Prostate gland (tissue), 2 donors: ENCODE data around the gene GPR55.

Experiments used
- CTCF ChIP-seq, 4 experiments: fragments of 200-600 bp in 2 of 4; fragments of 450-650 bp in 2 of 4; sonication (generic) in 2 of 4; IDR thresholded peaks; 1 replicate in 3 of 4; 2 replicates in 1 of 4; pipeline ENCODE4 v1.5.1; 2016 to 2019; ENCODE audit warnings: antibody characterized with exemption in 4 of 4, mild to moderate bottlenecking in 2 of 4, moderate library complexity in 2 of 4
- POLR2A ChIP-seq: fragments of 450-650 bp; IDR thresholded peaks from one replicate; pipeline ENCODE4 v1.6.1; 2016; ENCODE audit warnings: antibody characterized with exemption, mild to moderate bottlenecking

- no peak for TF ChIP-seq CTCF (IDR thresholded peaks at IDR 0.05)
- TF ChIP-seq POLR2A, result no peak
Measured at GRCh38 chr2:230921806-230922595, 3.0 kb downstream of the GPR55 start.
